GM18517 (cell line): Measurements from ENCODE around the gene PTPN3.

Source experiments
- ATAC-seq: cut with Tn5 transposase; IDR thresholded peaks from one replicate; pipeline ENCODE4 v1.9.1; 2021; ENCODE audit warnings: mild to moderate bottlenecking, moderate library complexity; ENCODE audit not compliant: unreplicated experiment

The PTPN3 gene

GRCh38 chr9:109477258-109478050 lies 20.7 kb downstream of the PTPN3 start:
- peak; percentile 90 for ATAC-seq

GRCh38 chr9:109476642-109477257 lies 21.4 kb downstream of the PTPN3 start:
- no peak for ATAC-seq

- ATAC-seq = no peak
These were observed 22.6 kb downstream of the PTPN3 start for GRCh38 chr9:109475526-109475925.

GRCh38 chr9:109474944-109475343 lies 23.2 kb downstream of the PTPN3 start:
- ATAC-seq = no peak

GRCh38 chr9:109474170-109474569 lies 23.9 kb downstream of the PTPN3 start:
- ATAC-seq = no peak

- ATAC-seq = no peak
These were observed 24.8 kb downstream of the PTPN3 start for GRCh38 chr9:109473329-109473728.

GRCh38 chr9:109471475-109472393 lies 26.4 kb downstream of the PTPN3 start:
- no peak for ATAC-seq

GRCh38 chr9:109469646-109470358 lies 28.3 kb downstream of the PTPN3 start:
- peak; percentile 95 for ATAC-seq

GRCh38 chr9:109468927-109469326 lies 29.2 kb downstream of the PTPN3 start:
- ATAC-seq = no peak

GRCh38 chr9:109467936-109468335 lies 30.2 kb downstream of the PTPN3 start:
- ATAC-seq = no peak

GRCh38 chr9:109466623-109467590 lies 31.2 kb downstream of the PTPN3 start:
- ATAC-seq = no peak

- peak; percentile 56 for ATAC-seq
These were observed 34.0 kb downstream of the PTPN3 start for GRCh38 chr9:109463924-109464625.

- ATAC-seq = no peak
These were observed 37.5 kb downstream of the PTPN3 start for GRCh38 chr9:109460576-109460975.

GRCh38 chr9:109459423-109459822 lies 38.7 kb downstream of the PTPN3 start:
- no peak for ATAC-seq

GRCh38 chr9:109458453-109459211 lies 39.5 kb downstream of the PTPN3 start:
- ATAC-seq = no peak

GRCh38 chr9:109456811-109457210 lies 41.3 kb downstream of the PTPN3 start:
- no peak for ATAC-seq

GRCh38 chr9:109455861-109456260 lies 42.2 kb downstream of the PTPN3 start:
- no peak for ATAC-seq

GRCh38 chr9:109455391-109455790 lies 42.7 kb downstream of the PTPN3 start:
- ATAC-seq = no peak
